SU-DHL-6 (cell line): Measurements from ENCODE around the gene PHF10.
"Not testable (repeated sequence)": the region's sequence is repeated elsewhere in the genome, so short reads cannot be mapped to it uniquely, and the experiment has no call there.

Experiments
- EZH2phosphoT487 ChIP-seq: fragments of 200-600 bp; sonication (generic), shearing (Covaris generic); conservative IDR thresholded peaks from 2 replicates; pipeline ENCODE4 v1.6.1; 2018; ENCODE audit warnings: mild to moderate bottlenecking, antibody characterized with exemption, low read length, moderate library complexity, mixed read lengths
- TF ChIP-seq, protein P1 (sequence below): fragments of 200-600 bp; sonication (generic); IDR thresholded peaks from one replicate; pipeline ENCODE4 v1.5.1; 2017; ENCODE audit warnings: antibody characterized with exemption, mild to moderate bottlenecking, low read length, moderate library complexity; ENCODE audit not compliant: insufficient read depth, poor library complexity, severe bottlenecking

DNA sequence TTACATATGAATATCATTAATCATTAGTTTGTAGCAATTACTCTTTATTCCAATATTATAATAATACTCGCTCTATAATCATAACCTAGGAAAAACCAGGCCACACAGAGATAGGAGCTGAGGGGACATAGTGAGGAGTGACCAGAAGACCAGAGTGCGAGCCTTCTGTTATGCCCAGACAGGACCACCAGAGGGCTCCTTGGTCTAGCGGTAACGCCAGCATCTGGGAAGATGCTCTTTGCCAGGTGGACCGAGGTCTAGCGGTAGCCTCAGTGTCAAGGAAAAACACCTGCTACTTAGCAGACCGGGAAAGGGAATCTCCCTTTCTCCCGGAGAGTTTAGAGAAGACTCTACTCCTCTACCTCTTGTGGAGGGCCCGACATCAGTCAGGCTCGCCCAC, 27.2 kb downstream of the PHF10 start:
- TF ChIP-seq, protein P1, sequence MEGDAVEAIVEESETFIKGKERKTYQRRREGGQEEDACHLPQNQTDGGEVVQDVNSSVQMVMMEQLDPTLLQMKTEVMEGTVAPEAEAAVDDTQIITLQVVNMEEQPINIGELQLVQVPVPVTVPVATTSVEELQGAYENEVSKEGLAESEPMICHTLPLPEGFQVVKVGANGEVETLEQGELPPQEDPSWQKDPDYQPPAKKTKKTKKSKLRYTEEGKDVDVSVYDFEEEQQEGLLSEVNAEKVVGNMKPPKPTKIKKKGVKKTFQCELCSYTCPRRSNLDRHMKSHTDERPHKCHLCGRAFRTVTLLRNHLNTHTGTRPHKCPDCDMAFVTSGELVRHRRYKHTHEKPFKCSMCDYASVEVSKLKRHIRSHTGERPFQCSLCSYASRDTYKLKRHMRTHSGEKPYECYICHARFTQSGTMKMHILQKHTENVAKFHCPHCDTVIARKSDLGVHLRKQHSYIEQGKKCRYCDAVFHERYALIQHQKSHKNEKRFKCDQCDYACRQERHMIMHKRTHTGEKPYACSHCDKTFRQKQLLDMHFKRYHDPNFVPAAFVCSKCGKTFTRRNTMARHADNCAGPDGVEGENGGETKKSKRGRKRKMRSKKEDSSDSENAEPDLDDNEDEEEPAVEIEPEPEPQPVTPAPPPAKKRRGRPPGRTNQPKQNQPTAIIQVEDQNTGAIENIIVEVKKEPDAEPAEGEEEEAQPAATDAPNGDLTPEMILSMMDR, result peak; percentile 10
- not testable (repeated sequence) for TF ChIP-seq EZH2phosphoT487
